ENCODE measurements around the gene SH2D4B.
"Not testable (repeated sequence)": the region's sequence is repeated elsewhere in the genome, so short reads cannot be mapped to it uniquely, and the experiment has no call there.

The SH2D4B gene

GRCh38 chr10:80529604-80530003, 8.1 kb upstream of the SH2D4B start:
- Histone ChIP-seq H3K4me1 (no peaks in the 10 kb centered on the region), H3K79me2 (no peaks in the 10 kb centered on the region), H3K9ac (no peak overlapping the region), H3K27me3 (ENCODE audit: control insufficient read depth, insufficient read depth, low read length) (no peaks in the 10 kb centered on the region), H3K9me3 (ENCODE audit: control insufficient read depth, low read length) (no peaks in the 10 kb centered on the region), H3K4me3 (ENCODE audit: low read depth, low read length) (no peak overlapping the region), H2AFZ (no peak overlapping the region), H3K36me3 (ENCODE audit: control insufficient read depth, insufficient read depth, low read length) (no peaks in the 10 kb centered on the region), H3K4me2 (ENCODE audit: low read length) (no peak overlapping the region), H3K27ac (no peak overlapping the region)
- TF ChIP-seq CTCF (IDR thresholded peaks at IDR 0.05): no peak

DNA sequence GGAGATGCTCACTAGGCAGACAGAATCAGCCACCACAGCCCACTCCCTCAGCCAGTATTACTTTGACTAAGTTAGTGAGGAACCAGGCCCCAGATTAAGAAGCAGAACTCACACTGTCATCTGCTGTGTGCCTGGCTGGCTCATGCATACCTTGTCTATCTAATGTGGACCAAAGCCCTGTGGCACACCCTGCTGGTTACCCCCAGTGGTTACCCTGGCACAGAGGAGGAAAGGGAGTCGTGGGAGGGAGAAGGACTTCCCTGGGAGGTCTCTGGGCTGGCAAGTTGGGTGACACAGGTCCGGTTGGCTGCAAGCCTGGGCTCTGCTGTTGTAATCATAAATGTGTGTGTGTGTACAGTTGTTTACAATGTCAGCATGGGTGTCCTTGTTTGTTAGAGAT, 7.5 kb upstream of the SH2D4B start:
- no peak overlapping the region for H3K9ac ChIP-seq
- no peak overlapping the region for H3K4me2 ChIP-seq (ENCODE audit: low read length)
- H3K4me3 ChIP-seq (ENCODE audit: low read depth, low read length): no peak overlapping the region
- no peaks in the 10 kb centered on the region for H3K27me3 ChIP-seq (ENCODE audit: control insufficient read depth, insufficient read depth, low read length)
- H3K27ac ChIP-seq: no peak overlapping the region
- H3K36me3 ChIP-seq (ENCODE audit: control insufficient read depth, insufficient read depth, low read length): no peaks in the 10 kb centered on the region
- no peaks in the 10 kb centered on the region for H3K79me2 ChIP-seq
- no peak for TF ChIP-seq CTCF (IDR thresholded peaks at IDR 0.05)
- no peak overlapping the region for H2AFZ ChIP-seq
- H3K4me1 ChIP-seq: no peaks in the 10 kb centered on the region
- no peaks in the 10 kb centered on the region for H3K9me3 ChIP-seq (ENCODE audit: control insufficient read depth, low read length)

- no peaks in the 10 kb centered on the region for H3K79me2 ChIP-seq
- TF ChIP-seq CTCF (IDR thresholded peaks at IDR 0.05): no peak
- H3K4me1 ChIP-seq: no peaks in the 10 kb centered on the region
These were observed 6.9 kb upstream of the SH2D4B start for GRCh38 chr10:80530816-80531215.

DNA sequence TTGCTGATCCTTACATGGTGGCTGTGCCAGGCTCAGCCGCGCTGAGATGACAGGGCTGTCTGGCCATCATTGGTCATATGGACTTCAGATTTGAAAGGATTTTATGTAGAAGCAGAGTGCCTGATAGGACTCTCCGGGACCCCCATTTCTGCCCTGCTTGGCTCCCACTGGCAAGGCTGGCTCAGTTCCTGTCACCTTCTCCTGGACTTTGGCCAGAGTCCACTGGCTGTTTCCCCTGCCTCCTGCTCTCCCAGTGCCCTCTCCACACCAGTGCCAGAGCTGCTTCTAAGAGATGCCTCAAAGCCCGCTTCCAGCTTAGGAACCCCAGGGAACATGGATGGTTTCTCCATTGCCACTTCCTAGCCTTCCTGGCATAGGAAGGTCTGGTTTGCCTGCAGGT, 5.1 kb upstream of the SH2D4B start:
- H3K9ac ChIP-seq: no peak overlapping the region
- H3K4me3 ChIP-seq (ENCODE audit: low read depth, low read length): no peak overlapping the region
- H3K4me1 ChIP-seq: no peaks in the 10 kb centered on the region
- H3K27ac ChIP-seq: no peak overlapping the region
- H3K4me2 ChIP-seq (ENCODE audit: low read length): no peak overlapping the region
- no peaks in the 10 kb centered on the region for H3K79me2 ChIP-seq
- H3K9me3 ChIP-seq (ENCODE audit: control insufficient read depth, low read length): no peaks in the 10 kb centered on the region
- no peak overlapping the region for H2AFZ ChIP-seq
- H3K27me3 ChIP-seq (ENCODE audit: control insufficient read depth, insufficient read depth, low read length): no peaks in the 10 kb centered on the region
- no peak for TF ChIP-seq CTCF (IDR thresholded peaks at IDR 0.05)
- no peaks in the 10 kb centered on the region for H3K36me3 ChIP-seq (ENCODE audit: control insufficient read depth, insufficient read depth, low read length)

More at GRCh38 chr10:80530816-80531215, 6.9 kb upstream of the SH2D4B start:
- H3K27me3 ChIP-seq (ENCODE audit: control insufficient read depth, insufficient read depth, low read length): no peaks in the 10 kb centered on the region
- H3K9ac ChIP-seq: no peak overlapping the region
- H2AFZ ChIP-seq: no peak overlapping the region
- H3K4me3 ChIP-seq (ENCODE audit: low read depth, low read length): no peak overlapping the region
- no peak overlapping the region for H3K4me2 ChIP-seq (ENCODE audit: low read length)
- no peak overlapping the region for H3K27ac ChIP-seq
- no peaks in the 10 kb centered on the region for H3K36me3 ChIP-seq (ENCODE audit: control insufficient read depth, insufficient read depth, low read length)
- no peaks in the 10 kb centered on the region for H3K9me3 ChIP-seq (ENCODE audit: control insufficient read depth, low read length)

DNA sequence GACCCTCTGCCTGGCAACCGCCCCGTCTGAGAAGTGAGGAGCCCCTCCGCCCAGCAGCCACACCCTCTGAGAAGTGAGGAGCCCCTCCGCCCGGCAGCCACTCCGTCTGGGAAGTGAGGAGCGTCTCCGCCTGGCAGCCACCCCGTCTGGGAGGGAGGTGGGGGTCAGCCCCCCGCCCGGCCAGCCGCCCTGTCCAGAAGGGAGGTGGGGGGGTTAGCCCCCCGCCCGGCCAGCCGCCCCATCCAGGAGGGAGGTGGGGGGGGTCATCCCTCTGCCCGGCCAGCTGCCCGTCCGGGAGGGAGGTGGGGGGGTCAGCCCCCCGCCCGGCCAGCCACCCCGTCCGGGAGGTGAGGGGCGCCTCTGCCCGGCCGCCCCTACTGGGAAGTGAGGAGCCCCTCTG, 3.6 kb upstream of the SH2D4B start:
- H3K4me1 ChIP-seq; H3K36me3 ChIP-seq (ENCODE audit: control insufficient read depth, insufficient read depth, low read length); H3K9me3 ChIP-seq (ENCODE audit: control insufficient read depth, low read length); H3K27me3 ChIP-seq (ENCODE audit: control insufficient read depth, insufficient read depth, low read length); H3K4me2 ChIP-seq (ENCODE audit: low read length); H3K4me3 ChIP-seq (ENCODE audit: low read depth, low read length); H3K79me2 ChIP-seq; H3K27ac ChIP-seq; H3K9ac ChIP-seq; H2AFZ ChIP-seq: not testable (repeated sequence)

DNA sequence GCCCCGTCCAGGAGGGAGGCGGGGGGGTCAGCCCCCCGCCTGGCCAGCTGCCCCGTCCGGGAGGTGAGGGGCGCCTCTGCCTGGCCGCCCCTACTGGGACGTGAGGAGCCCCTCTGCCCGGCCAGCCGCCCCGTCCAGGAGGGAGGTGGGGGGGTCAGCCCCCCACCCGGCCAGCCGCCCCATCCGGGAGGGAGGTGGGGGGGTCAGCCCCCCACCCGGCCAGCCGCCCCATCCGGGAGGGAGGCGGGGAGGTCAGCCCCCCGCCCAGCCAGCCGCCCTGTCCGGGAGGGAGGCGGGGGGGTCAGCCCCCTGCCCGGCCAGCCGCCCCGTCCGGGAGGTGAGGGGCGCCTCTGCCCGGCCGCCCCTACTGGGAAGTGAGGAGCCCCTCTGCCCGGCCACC, 3.1 kb upstream of the SH2D4B start:
- not testable (repeated sequence) for H3K9me3 ChIP-seq (ENCODE audit: control insufficient read depth, low read length); H2AFZ ChIP-seq; H3K36me3 ChIP-seq (ENCODE audit: control insufficient read depth, insufficient read depth, low read length); H3K27ac ChIP-seq; H3K79me2 ChIP-seq; H3K4me1 ChIP-seq; H3K4me3 ChIP-seq (ENCODE audit: low read depth, low read length); H3K9ac ChIP-seq; H3K4me2 ChIP-seq (ENCODE audit: low read length); H3K27me3 ChIP-seq (ENCODE audit: control insufficient read depth, insufficient read depth, low read length)
